Large intestine (tissue), 3 donors: ENCODE measurements around the gene ANTKMT. TPM values are rescaled to one million over a fixed set of nuclear protein-coding genes. Genes with fewer than 3 reads are reported as not detected.

ENCODE experiments used
- DNase-seq, 2 donors: peaks; one replicate each; pipeline versions ENCODE4 v3.0.0 to v3.0.0-alpha.2; 2013
- H3K27ac ChIP-seq: one replicate; pipeline ENCODE4 v1.5.1; 2013; ENCODE audit warnings: low read length
- H3K27me3 ChIP-seq: 2 replicates; pipeline ENCODE4 v1.6.1; 2013; ENCODE audit warnings: low read length; ENCODE audit not compliant: control insufficient read depth, insufficient read depth
- H3K36me3 ChIP-seq: 2 replicates; pipeline ENCODE4 v1.6.1; 2013; ENCODE audit warnings: low read length; ENCODE audit not compliant: control insufficient read depth, insufficient read depth
- H3K4me1 ChIP-seq: one replicate; pipeline ENCODE4 v1.6.1; 2013; ENCODE audit warnings: low read length; ENCODE audit not compliant: control insufficient read depth, insufficient read depth
- H3K4me3 ChIP-seq: one replicate; pipeline ENCODE4 v1.5.1; 2013; ENCODE audit warnings: low read length
- H3K9me3 ChIP-seq: one replicate; pipeline ENCODE4 v1.6.1; 2013; ENCODE audit warnings: mild to moderate bottlenecking, low read depth, low read length, moderate library complexity; ENCODE audit not compliant: control insufficient read depth
- WGBS: methylation state at CpG from one replicate; pipeline ENCODE4 v1.1.5; 2013; ENCODE audit warnings: low lambda C conversion rate; ENCODE audit not compliant: insufficient coverage; 5-methylcytosine and 5-hydroxymethylcytosine counted together
- polyA plus RNA-seq: library from polyadenylated mRNA; unstranded; fragments of 120-200 nt; gene quantifications from one replicate; pipeline ENCODE4 v1.2.1, GENCODE V29; 2013

ANTKMT gene
- polyA plus RNA-seq, 1 donor: 23.0 TPM

DNA sequence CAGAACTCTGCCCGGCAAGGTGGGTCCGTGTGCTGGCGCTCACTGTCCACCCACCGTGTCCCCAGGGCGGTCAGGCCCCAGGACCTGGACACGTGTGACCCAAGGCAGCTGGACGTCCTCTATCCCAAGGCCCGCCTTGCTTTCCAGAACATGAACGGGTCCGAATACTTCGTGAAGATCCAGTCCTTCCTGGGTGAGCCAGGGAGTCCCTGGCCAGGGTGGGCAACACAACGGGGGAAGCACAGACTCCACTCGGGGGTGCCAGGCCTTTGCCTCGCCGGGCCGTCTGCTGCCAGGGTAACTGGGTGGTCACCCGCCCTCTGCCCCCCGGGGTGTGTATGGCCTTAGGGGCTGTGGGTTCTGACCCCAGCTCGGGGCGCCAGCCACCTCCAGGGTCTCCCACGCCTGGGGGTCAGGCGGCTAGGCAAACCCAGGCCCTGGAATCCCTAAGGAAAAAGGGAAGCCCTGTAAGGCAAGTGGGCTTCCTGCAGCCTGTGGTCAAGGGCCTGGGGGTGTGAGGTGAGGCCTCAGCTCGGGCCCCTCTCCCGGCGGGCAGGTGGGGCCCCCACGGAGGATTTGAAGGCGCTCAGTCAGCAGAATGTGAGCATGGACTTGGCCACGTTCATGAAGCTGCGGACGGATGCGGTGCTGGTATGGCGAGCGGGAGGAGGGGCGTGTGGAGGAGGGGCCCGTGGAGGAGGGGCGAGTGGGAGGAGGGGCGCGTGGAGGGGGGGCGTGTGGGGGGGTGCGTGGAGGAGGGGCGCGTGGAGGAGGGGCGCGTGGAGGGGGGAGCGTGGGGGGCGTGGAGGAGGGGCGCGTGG lies 46.1 kb downstream of the ANTKMT start:
- Histone ChIP-seq H3K27me3 (no peaks in the 10 kb centered on the region), H3K4me3 (no peak overlapping the region), H3K27ac (no peak overlapping the region), H3K4me1 (peaks cover 5% of the 10 kb centered on the region), H3K9me3 (no peaks in the 10 kb centered on the region), H3K36me3 (no peaks in the 10 kb centered on the region)
- no CpG with 5 or more reads among the region's 48 CpGs for WGBS
- DNase-seq: no peak

DNA sequence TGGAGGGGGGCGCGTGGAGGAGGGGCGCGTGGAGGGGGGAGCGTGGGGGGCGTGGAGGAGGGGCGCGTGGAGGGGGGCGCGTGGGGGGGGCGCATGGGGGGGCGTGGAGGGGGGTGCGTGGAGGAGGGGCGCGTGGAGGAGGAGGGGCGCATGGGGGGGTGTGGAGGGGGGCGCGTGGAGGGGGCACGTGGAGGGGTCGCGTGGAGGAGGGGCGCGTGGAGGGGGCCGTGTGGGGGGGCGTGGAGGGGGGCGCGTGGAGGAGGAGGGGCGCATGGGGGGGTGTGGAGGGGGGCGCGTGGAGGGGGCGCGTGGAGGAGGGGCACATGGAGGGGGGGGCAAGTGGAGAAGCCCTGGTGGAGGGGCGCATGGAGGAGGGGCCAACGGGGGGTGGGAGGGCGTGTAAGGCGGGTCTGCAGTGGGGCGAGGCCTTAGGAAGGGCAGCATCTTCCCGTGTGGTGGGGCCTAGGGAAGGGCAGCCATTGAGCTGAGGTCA lies 46.8 kb downstream of the ANTKMT start:
- no peaks in the 10 kb centered on the region for H3K36me3 ChIP-seq
- H3K27me3 ChIP-seq: no peaks in the 10 kb centered on the region
- no peak overlapping the region for H3K4me3 ChIP-seq
- no CpG with 5 or more reads among the region's 38 CpGs for WGBS
- H3K27ac ChIP-seq: no peak overlapping the region
- H3K4me1 ChIP-seq: no peaks in the 10 kb centered on the region
- no peaks in the 10 kb centered on the region for H3K9me3 ChIP-seq
- DNase-seq: no peak

DNA sequence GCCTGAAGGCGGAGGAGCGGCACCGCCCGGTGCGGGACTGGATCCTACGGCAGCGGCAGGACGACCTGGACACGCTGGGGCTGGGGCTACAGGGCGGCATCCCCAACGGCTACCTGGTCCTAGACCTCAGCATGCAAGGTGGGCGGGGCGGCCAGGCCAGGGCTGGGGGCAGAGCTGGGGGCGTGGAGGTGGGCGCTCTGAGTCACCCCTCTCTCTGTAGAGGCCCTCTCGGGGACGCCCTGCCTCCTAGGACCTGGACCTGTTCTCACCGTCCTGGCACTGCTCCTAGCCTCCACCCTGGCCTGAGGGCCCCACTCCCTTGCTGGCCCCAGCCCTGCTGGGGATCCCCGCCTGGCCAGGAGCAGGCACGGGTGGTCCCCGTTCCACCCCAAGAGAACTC lies 47.5 kb downstream of the ANTKMT start:
- Histone ChIP-seq H3K9me3 (no peaks in the 10 kb centered on the region), H3K4me3 (no peak overlapping the region), H3K27ac (no peak overlapping the region), H3K36me3 (no peaks in the 10 kb centered on the region), H3K27me3 (no peaks in the 10 kb centered on the region), H3K4me1 (no peaks in the 10 kb centered on the region)
- no peak for DNase-seq
- WGBS: no CpG with 5 or more reads among the region's 21 CpGs

DNA sequence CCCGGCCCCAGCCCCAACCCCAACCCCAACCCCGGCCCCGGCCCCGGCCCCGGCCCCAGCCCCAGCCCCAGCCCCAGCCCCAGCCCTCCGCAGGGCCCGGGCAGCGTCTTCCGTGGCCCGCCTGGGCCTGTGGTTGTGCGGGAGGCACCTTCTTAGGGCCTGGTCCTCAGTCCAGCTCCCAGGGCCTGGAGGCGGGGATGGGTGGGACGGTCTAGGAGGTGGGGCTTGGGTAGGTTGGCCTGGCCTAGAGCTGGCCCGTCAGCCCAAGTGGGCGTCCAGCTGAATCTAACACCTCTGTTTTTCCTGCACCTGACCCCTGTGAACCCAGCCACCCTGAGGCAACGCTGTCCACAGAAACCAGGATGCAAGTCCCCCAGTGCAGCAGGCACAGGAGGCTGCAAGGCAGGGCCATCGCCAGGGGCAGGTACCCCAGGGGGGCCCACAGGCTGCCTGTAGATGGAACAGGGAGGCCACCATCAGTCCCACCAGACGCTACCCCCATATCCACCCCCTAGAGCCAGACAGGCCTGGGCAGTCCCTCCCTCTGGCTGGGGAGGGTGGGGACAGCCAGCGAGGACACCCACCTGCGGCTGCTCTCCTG lies 48.3 kb downstream of the ANTKMT start:
- DNase-seq: no peak
- WGBS: no CpG with 5 or more reads among the region's 20 CpGs
- Histone ChIP-seq H3K27me3 (no peaks in the 10 kb centered on the region), H3K36me3 (no peaks in the 10 kb centered on the region), H3K4me1 (no peaks in the 10 kb centered on the region), H3K4me3 (no peak overlapping the region), H3K27ac (no peak overlapping the region), H3K9me3 (no peaks in the 10 kb centered on the region)

DNA sequence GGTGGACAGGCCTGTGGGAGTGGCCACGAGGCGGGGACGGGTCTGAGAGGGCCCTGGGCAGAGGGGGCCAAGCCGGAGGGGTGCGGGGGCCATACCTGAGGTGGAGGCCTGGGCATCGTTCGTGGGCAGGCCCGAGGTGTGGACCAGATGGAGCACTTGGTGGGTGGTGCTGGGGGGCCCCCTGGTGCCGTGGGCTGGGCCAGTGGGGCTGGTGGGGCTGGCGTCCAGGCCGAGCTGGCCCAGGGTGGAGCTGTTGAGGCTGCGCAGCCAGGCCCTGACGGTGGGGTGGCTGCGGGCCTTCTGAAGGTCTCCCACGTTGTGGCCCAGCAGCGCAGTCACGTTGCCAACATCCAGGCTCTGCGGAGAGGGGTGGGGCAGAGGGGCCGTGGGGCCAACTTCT lies 49.0 kb downstream of the ANTKMT start:
- Histone ChIP-seq H3K4me3 (no peak overlapping the region), H3K36me3 (no peaks in the 10 kb centered on the region), H3K27me3 (no peaks in the 10 kb centered on the region), H3K4me1 (no peaks in the 10 kb centered on the region), H3K27ac (no peak overlapping the region), H3K9me3 (no peaks in the 10 kb centered on the region)
- DNase-seq: no peak
- no CpG with 5 or more reads among the region's 19 CpGs for WGBS

DNA sequence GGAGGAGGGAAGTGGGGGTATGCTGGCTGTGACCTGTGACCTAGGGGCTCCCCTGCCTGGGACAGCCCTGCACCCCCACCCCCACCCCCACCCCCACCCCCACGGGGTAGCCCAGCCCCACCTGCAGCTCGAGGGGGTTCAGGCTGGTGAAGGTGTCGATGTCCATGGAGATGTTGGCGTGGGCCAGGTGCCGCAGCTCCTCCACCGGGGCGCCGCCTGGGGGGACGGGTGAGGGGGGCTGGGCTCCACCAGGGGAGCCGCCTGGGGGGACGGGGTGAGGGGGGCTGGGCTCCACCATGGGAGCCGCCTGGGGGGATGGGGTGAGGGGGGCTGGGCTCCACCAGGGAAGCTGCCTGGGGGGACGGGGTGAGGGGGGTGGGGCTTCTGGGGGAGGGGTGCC lies 49.5 kb downstream of the ANTKMT start:
- Histone ChIP-seq H3K4me3 (no peak overlapping the region), H3K27me3 (no peaks in the 10 kb centered on the region), H3K9me3 (no peaks in the 10 kb centered on the region), H3K27ac (no peak overlapping the region), H3K4me1 (no peaks in the 10 kb centered on the region), H3K36me3 (no peaks in the 10 kb centered on the region)
- no peak for DNase-seq
- WGBS: no CpG with 5 or more reads among the region's 13 CpGs

Other genes with a start within 250 kb of the ANTKMT start
- 45.6 TPM for gene CAPN15, start 193.4 kb upstream of the ANTKMT start, polyA plus RNA-seq
- not detected for gene PRR35, start 160.8 kb upstream of the ANTKMT start, polyA plus RNA-seq
- 2.0 TPM for gene NHLRC4, start 154.1 kb upstream of the ANTKMT start, polyA plus RNA-seq
- 23.6 TPM for gene PIGQ, start 151.2 kb upstream of the ANTKMT start, polyA plus RNA-seq
- gene RAB40C, start 131.1 kb upstream of the ANTKMT start, polyA plus RNA-seq: 27.1 TPM
- 1.6 TPM for gene WFIKKN1, start 90.2 kb upstream of the ANTKMT start, polyA plus RNA-seq
- 59.1 TPM for gene METTL26, start 84.8 kb upstream of the ANTKMT start, polyA plus RNA-seq
- 43.3 TPM for gene MCRIP2, start 79.3 kb upstream of the ANTKMT start, polyA plus RNA-seq
- gene WDR90, start 71.8 kb upstream of the ANTKMT start, polyA plus RNA-seq: 43.9 TPM
- 105 TPM for gene RHOT2, start 53.0 kb upstream of the ANTKMT start, polyA plus RNA-seq
- 2.6 TPM for gene RHBDL1, start 45.5 kb upstream of the ANTKMT start, polyA plus RNA-seq
- gene STUB1, start 40.7 kb upstream of the ANTKMT start, polyA plus RNA-seq: 65.9 TPM
- 38.9 TPM for gene JMJD8, start 36.8 kb upstream of the ANTKMT start, polyA plus RNA-seq
- 10.5 TPM for gene WDR24, start 30.7 kb upstream of the ANTKMT start, polyA plus RNA-seq
- 3.8 TPM for gene FBXL16, start 15.3 kb upstream of the ANTKMT start, polyA plus RNA-seq
- 18.9 TPM for gene METRN, start 6.0 kb upstream of the ANTKMT start, polyA plus RNA-seq
- 1.9 TPM for gene CCDC78, start 5.3 kb downstream of the ANTKMT start, polyA plus RNA-seq
- 9.1 TPM for gene HAGHL, start 6.0 kb downstream of the ANTKMT start, polyA plus RNA-seq
- 31.3 TPM for gene CIAO3, start 19.9 kb downstream of the ANTKMT start, polyA plus RNA-seq
- gene MSLN, start 39.6 kb downstream of the ANTKMT start, polyA plus RNA-seq: 62.0 TPM
- gene RPUSD1, start 67.2 kb downstream of the ANTKMT start, polyA plus RNA-seq: 18.0 TPM
- gene CHTF18, start 67.5 kb downstream of the ANTKMT start, polyA plus RNA-seq: 19.1 TPM
- 0.81 TPM for gene GNG13, start 79.6 kb downstream of the ANTKMT start, polyA plus RNA-seq
- gene LMF1, start 249.8 kb downstream of the ANTKMT start, polyA plus RNA-seq: 17.2 TPM